Erythroblast (primary cell): ENCODE data around the gene ZBTB7C.

Experiments used
- GATA1 ChIP-seq: IDR thresholded peaks from 2 replicates; pipeline ENCODE4 v1.6.1; 2011; ENCODE audit warnings: low read depth, mild to moderate bottlenecking, control low read depth, low read length, moderate library complexity
- POLR2A ChIP-seq: IDR thresholded peaks from 2 replicates; pipeline ENCODE4 v1.6.1; 2011; ENCODE audit warnings: mild to moderate bottlenecking, low read length

- no peak for TF ChIP-seq POLR2A
- no peak for TF ChIP-seq GATA1
Observed at GRCh38 chr18:48316177-48316576, 93.0 kb downstream of the ZBTB7C start.
